GM21390 (cell line): ENCODE data around the gene SLC7A11.

Experiments used
- ATAC-seq: cut with Tn5 transposase; IDR thresholded peaks from one replicate; pipeline ENCODE4 v1.9.1; 2021; ENCODE audit not compliant: unreplicated experiment

SLC7A11 gene

GRCh38 chr4:138164208-138164607 lies 77.9 kb downstream of the SLC7A11 start:
- no peak for ATAC-seq

GRCh38 chr4:138163171-138163570 lies 79.0 kb downstream of the SLC7A11 start:
- ATAC-seq = no peak

GRCh38 chr4:138162259-138162658 lies 79.9 kb downstream of the SLC7A11 start:
- ATAC-seq = no peak

GRCh38 chr4:138161351-138161750 lies 80.8 kb downstream of the SLC7A11 start:
- no peak for ATAC-seq

GRCh38 chr4:138158746-138159297 lies 83.3 kb downstream of the SLC7A11 start:
- no peak for ATAC-seq

GRCh38 chr4:138140879-138141278 lies 101.3 kb downstream of the SLC7A11 start:
- no peak for ATAC-seq

- ATAC-seq = no peak
Observed at GRCh38 chr4:138138774-138139173, 103.4 kb downstream of the SLC7A11 start.

- ATAC-seq = no peak
Observed at GRCh38 chr4:138135610-138136009, 106.5 kb downstream of the SLC7A11 start.

- no peak for ATAC-seq
Observed at GRCh38 chr4:138118270-138118669, 123.9 kb downstream of the SLC7A11 start.

GRCh38 chr4:138115053-138115452 lies 127.1 kb downstream of the SLC7A11 start:
- no peak for ATAC-seq

- peak; percentile 99 for ATAC-seq
Observed at GRCh38 chr4:138114434-138114833, 127.7 kb downstream of the SLC7A11 start.
